ENCODE results near the gene DEFB125. TPM values are rescaled to one million over a fixed set of nuclear protein-coding genes. Genes with fewer than 3 reads are reported as not detected.
A peak's percentile ranks its signal among the peaks of the same experiment; 100 is the strongest.

Gene DEFB125, protein sequence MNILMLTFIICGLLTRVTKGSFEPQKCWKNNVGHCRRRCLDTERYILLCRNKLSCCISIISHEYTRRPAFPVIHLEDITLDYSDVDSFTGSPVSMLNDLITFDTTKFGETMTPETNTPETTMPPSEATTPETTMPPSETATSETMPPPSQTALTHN
- total RNA-seq (not detected), polyA plus RNA-seq (not detected), total RNA-seq (not detected)

DNA sequence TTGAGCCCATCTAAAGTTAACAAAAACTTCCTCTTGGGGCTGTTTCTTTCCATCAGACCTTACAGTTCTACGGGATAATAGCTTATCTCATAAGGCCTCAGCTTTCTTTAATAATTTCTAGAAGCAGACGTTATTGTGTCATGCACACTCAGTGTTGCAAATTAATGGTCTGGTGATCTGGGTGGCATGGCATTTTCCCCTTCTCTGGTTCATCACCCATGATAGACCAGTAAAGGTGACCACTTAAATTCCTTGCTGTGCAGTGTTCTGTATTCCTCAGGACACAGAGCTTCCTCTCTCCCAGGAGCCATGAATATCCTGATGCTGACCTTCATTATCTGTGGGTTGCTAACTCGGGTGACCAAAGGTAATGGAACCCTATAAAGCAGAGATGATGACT, at the start of gene DEFB125:
Gene DEFB125, plus strand, starts transcription at position 272 of the 400 bp plus-strand sequence. Its CDS starts 38 bp downstream, at position 310.
- Histone ChIP-seq H3K27ac (ENCODE audit: low read depth, low read length) (no peak within 1 kb of the TSS), H3K4me3 (ENCODE audit: low read length) (no peak within 1 kb of the TSS), H3K9me3 (ENCODE audit: control insufficient read depth in 2 of 3, low read length in 3 of 3) (no peaks in the 10 kb centered on the region), H3K4me1 (ENCODE audit: control insufficient read depth in 2 of 2, insufficient read depth in 2 of 2, low read length in 2 of 2) (no peaks in the 10 kb centered on the region), H3K36me3 (ENCODE audit: control insufficient read depth in 2 of 3, insufficient read depth in 3 of 3, low read length in 3 of 3) (no peaks in the 10 kb centered on the region), H3K27me3 (ENCODE audit: control insufficient read depth in 2 of 2, insufficient read depth in 2 of 2, low read length in 2 of 2) (no peaks in the 10 kb centered on the region)
- no peak for ATAC-seq
- ChIA-PET POLR2A (no interaction called here), CTCF (interaction anchor here (1.0 kb wide), 1 partner anchor 10 kb away, joined by 5 read pairs; no protein-coding TSS in a partner anchor)
- H3K9me3 Mint-ChIP-seq: peaks cover 0 to 7% (median 2%) of the 10 kb centered on the region in 11 donors
- intact Hi-C loops (cut with micrococcal nuclease): no loop called here
- no peak within 1 kb of the TSS for H3K27ac Mint-ChIP-seq
- H3K4me3 Mint-ChIP-seq: no peak within 1 kb of the TSS
- H3K36me3 Mint-ChIP-seq: no peaks in the 10 kb centered on the region
- H3K4me1 Mint-ChIP-seq: no peaks in the 10 kb centered on the region
- DNase-seq: no peak
- H3K27me3 Mint-ChIP-seq: peaks cover 42 to 72% (median 54%) of the 10 kb centered on the region in 5 donors

DNA sequence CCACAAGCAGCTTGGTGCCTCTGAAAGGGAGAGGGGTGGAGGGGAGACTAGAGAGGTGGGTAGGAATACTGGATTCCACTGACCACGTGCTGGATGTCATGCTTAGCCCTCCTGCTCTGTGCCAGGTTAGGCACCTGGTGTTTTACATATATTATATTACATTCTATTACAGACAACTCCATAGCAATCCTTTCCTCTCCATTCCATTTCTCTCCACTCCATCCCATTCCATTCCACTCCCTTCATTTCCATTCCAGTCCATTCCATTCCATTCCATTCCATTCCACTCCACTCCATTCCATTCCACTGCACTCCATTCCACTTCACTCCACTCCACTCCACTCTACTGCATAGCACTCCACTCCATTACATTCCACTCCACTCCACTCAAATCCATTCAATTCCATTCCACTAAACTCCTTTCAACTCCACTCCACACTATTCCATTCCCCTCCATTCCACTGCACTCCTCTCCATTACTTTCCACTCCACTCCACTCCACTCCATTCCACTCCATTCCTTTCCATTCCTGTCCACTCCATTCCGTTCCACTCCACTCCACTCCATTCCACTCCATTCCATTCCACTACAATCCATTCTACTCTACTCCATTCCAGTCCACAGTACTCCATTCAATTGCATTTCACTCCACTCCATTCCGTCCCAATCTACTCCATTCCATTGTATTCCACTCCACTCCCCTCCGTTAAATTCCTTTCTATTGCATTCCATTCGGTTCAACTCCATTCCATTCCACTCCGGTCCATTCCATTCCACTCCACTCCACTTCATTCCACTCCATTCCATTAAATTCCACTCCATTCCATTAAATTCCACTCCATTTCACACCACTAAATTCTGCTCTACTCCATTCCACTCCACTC, 27.2 kb upstream of the DEFB125 start:
- no peak overlapping the region for H3K27ac ChIP-seq (ENCODE audit: low read depth, low read length)
- Mint-ChIP-seq H3K4me1 (no peaks in the 10 kb centered on the region), H3K9me3 (no peaks in the 10 kb centered on the region), H3K36me3 (no peaks in the 10 kb centered on the region), H3K4me3 (no peak overlapping the region), H3K27me3 (no peaks in the 10 kb centered on the region), H3K27ac (no peak overlapping the region)
- no peaks in the 10 kb centered on the region for H3K36me3 ChIP-seq (ENCODE audit: control insufficient read depth in 2 of 3, insufficient read depth in 3 of 3, low read length in 3 of 3)
- POLR2A ChIA-PET: no interaction called here
- H3K9me3 ChIP-seq (ENCODE audit: control insufficient read depth in 2 of 3, low read length in 3 of 3): peaks cover 0 to 27% (median 0%) of the 10 kb centered on the region in 3 experiments
- H3K27me3 ChIP-seq (ENCODE audit: control insufficient read depth in 2 of 2, insufficient read depth in 2 of 2, low read length in 2 of 2): no peaks in the 10 kb centered on the region
- ATAC-seq (no peak), DNase-seq (no peak)
- intact Hi-C loops (cut with micrococcal nuclease): no loop called here
- no peak overlapping the region for H3K4me3 ChIP-seq (ENCODE audit: low read length)
- CTCF ChIA-PET: no interaction called here
- H3K4me1 ChIP-seq (ENCODE audit: control insufficient read depth in 2 of 2, insufficient read depth in 2 of 2, low read length in 2 of 2): no peaks in the 10 kb centered on the region

DNA sequence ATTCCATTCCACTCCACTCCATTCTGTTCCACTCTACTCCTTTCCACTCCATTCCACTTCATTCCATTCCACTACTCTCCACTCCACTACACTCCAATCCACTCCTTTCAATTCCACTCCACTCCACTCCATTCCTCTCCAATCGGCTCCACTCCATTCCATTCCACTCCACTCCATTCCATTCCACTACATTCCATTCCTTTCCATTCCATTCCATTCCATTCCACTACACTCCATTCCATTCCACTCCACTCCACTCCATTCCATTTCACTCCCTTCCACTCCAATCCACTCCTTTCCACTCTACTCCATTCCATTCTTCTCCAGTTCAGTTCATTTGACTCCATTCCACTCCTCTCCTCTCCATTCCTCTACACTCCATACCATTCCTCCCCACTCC, 26.2 kb upstream of the DEFB125 start:
- H3K9me3 ChIP-seq (ENCODE audit: control insufficient read depth in 2 of 3, low read length in 3 of 3): peaks cover 0 to 27% (median 0%) of the 10 kb centered on the region in 3 experiments
- no peaks in the 10 kb centered on the region for H3K27me3 Mint-ChIP-seq
- intact Hi-C loops (cut with micrococcal nuclease): no loop called here
- no peaks in the 10 kb centered on the region for H3K36me3 ChIP-seq (ENCODE audit: control insufficient read depth in 2 of 3, insufficient read depth in 3 of 3, low read length in 3 of 3)
- no peak overlapping the region for H3K27ac Mint-ChIP-seq
- H3K4me1 ChIP-seq (ENCODE audit: control insufficient read depth in 2 of 2, insufficient read depth in 2 of 2, low read length in 2 of 2): no peaks in the 10 kb centered on the region
- H3K36me3 Mint-ChIP-seq: no peaks in the 10 kb centered on the region
- ATAC-seq (no peak), DNase-seq (no peak)
- H3K9me3 Mint-ChIP-seq: no peaks in the 10 kb centered on the region
- POLR2A ChIA-PET: no interaction called here
- H3K4me3 ChIP-seq (ENCODE audit: low read length): no peak overlapping the region
- CTCF ChIA-PET: no interaction called here
- H3K27ac ChIP-seq (ENCODE audit: low read depth, low read length): no peak overlapping the region
- no peaks in the 10 kb centered on the region for H3K27me3 ChIP-seq (ENCODE audit: control insufficient read depth in 2 of 2, insufficient read depth in 2 of 2, low read length in 2 of 2)
- no peak overlapping the region for H3K4me3 Mint-ChIP-seq
- H3K4me1 Mint-ChIP-seq: no peaks in the 10 kb centered on the region

GRCh38 chr20:61757-62156, 25.7 kb upstream of the DEFB125 start:
- H3K27me3 Mint-ChIP-seq: no peaks in the 10 kb centered on the region
- no peak overlapping the region for H3K27ac Mint-ChIP-seq
- Histone ChIP-seq H3K9me3 (ENCODE audit: control insufficient read depth in 2 of 3, low read length in 3 of 3) (peaks cover 0 to 27% (median 0%) of the 10 kb centered on the region in 3 experiments), H3K27ac (ENCODE audit: low read depth, low read length) (no peak overlapping the region), H3K36me3 (ENCODE audit: control insufficient read depth in 2 of 3, insufficient read depth in 3 of 3, low read length in 3 of 3) (no peaks in the 10 kb centered on the region), H3K27me3 (ENCODE audit: control insufficient read depth in 2 of 2, insufficient read depth in 2 of 2, low read length in 2 of 2) (no peaks in the 10 kb centered on the region), H3K4me1 (ENCODE audit: control insufficient read depth in 2 of 2, insufficient read depth in 2 of 2, low read length in 2 of 2) (no peaks in the 10 kb centered on the region), H3K4me3 (ENCODE audit: low read length) (no peak overlapping the region)
- no peak overlapping the region for H3K4me3 Mint-ChIP-seq
- H3K36me3 Mint-ChIP-seq: no peaks in the 10 kb centered on the region
- no peaks in the 10 kb centered on the region for H3K9me3 Mint-ChIP-seq
- DNase-seq: no peak
- no peaks in the 10 kb centered on the region for H3K4me1 Mint-ChIP-seq
- intact Hi-C loops (cut with micrococcal nuclease): no loop called here
- ChIA-PET CTCF (no interaction called here), POLR2A (no interaction called here)
- ATAC-seq: peak; percentile 18

GRCh38 chr20:62487-62886, 25.0 kb upstream of the DEFB125 start:
- H3K27me3 Mint-ChIP-seq: no peaks in the 10 kb centered on the region
- no peaks in the 10 kb centered on the region for H3K9me3 Mint-ChIP-seq
- ChIA-PET POLR2A (no interaction called here), CTCF (no interaction called here)
- intact Hi-C loops (cut with micrococcal nuclease): no loop called here
- H3K4me3 Mint-ChIP-seq: no peak overlapping the region
- H3K4me3 ChIP-seq (ENCODE audit: low read length): no peak overlapping the region
- H3K36me3 ChIP-seq (ENCODE audit: control insufficient read depth in 2 of 3, insufficient read depth in 3 of 3, low read length in 3 of 3): no peaks in the 10 kb centered on the region
- H3K27ac ChIP-seq (ENCODE audit: low read depth, low read length): no peak overlapping the region
- H3K36me3 Mint-ChIP-seq: no peaks in the 10 kb centered on the region
- ATAC-seq: no peak
- H3K9me3 ChIP-seq (ENCODE audit: control insufficient read depth in 2 of 3, low read length in 3 of 3): peaks cover 0 to 27% (median 0%) of the 10 kb centered on the region in 3 experiments
- no peaks in the 10 kb centered on the region for H3K4me1 Mint-ChIP-seq
- DNase-seq: no peak
- H3K4me1 ChIP-seq (ENCODE audit: control insufficient read depth in 2 of 2, insufficient read depth in 2 of 2, low read length in 2 of 2): no peaks in the 10 kb centered on the region
- H3K27ac Mint-ChIP-seq: no peak overlapping the region
- H3K27me3 ChIP-seq (ENCODE audit: control insufficient read depth in 2 of 2, insufficient read depth in 2 of 2, low read length in 2 of 2): no peaks in the 10 kb centered on the region

DNA sequence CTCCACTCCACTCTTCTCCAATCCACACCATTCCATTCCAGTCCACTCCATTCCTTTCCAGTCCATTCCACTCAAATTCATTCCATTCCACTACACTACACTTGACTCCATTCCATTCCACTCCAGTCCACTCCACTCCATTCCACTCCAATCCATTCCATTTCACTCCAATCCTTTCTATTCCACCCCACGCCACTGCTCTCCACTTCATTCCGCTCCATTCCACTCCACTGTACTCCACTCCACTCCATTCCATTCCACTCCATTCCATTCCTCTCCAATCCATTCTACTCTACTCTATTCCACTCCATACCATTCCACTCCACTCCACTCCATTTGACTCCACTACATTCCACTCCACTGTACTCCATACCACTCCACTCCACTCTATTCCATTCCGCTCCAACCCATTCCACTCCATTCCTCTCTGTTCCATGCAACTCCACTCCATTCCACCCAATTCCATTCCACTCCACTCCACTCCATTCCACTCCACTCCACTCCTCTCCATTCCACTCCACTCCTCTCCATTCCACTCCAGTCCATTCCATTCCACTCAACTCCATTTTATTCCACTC, 23.4 kb upstream of the DEFB125 start:
- H3K36me3 Mint-ChIP-seq: no peaks in the 10 kb centered on the region
- H3K27ac Mint-ChIP-seq: no peak overlapping the region
- H3K27ac ChIP-seq (ENCODE audit: low read depth, low read length): no peak overlapping the region
- no peak overlapping the region for H3K4me3 ChIP-seq (ENCODE audit: low read length)
- no peak overlapping the region for H3K4me3 Mint-ChIP-seq
- DNase-seq (no peak), ATAC-seq (no peak)
- no peaks in the 10 kb centered on the region for H3K36me3 ChIP-seq (ENCODE audit: control insufficient read depth in 2 of 3, insufficient read depth in 3 of 3, low read length in 3 of 3)
- peaks cover 0 to 2% of the 10 kb centered on the region in 2 donors for H3K27me3 ChIP-seq (ENCODE audit: control insufficient read depth in 2 of 2, insufficient read depth in 2 of 2, low read length in 2 of 2)
- H3K4me1 Mint-ChIP-seq: no peaks in the 10 kb centered on the region
- POLR2A ChIA-PET: no interaction called here
- intact Hi-C loops (cut with micrococcal nuclease): no loop called here
- no peaks in the 10 kb centered on the region for H3K9me3 Mint-ChIP-seq
- H3K4me1 ChIP-seq (ENCODE audit: control insufficient read depth in 2 of 2, insufficient read depth in 2 of 2, low read length in 2 of 2): no peaks in the 10 kb centered on the region
- CTCF ChIA-PET: no interaction called here
- H3K27me3 Mint-ChIP-seq: peaks cover 2 to 9% (median 4%) of the 10 kb centered on the region in 5 donors
- H3K9me3 ChIP-seq (ENCODE audit: control insufficient read depth in 2 of 3, low read length in 3 of 3): peaks cover 0 to 27% (median 0%) of the 10 kb centered on the region in 3 experiments

Data from naive thymus-derived CD4-positive, alpha-beta T cell (primary cell).